NCI-H2196 treated with DMSO at 0.1 percent for 48 hours (cell line): Measurements from ENCODE around the gene TNNC1.

ENCODE experiments used
- DNase-seq: peaks from one replicate; lab custom pipeline; 2025; ENCODE audit not compliant: unreplicated experiment; lab: John Stamatoyannopoulos, UW

The TNNC1 gene

DNA sequence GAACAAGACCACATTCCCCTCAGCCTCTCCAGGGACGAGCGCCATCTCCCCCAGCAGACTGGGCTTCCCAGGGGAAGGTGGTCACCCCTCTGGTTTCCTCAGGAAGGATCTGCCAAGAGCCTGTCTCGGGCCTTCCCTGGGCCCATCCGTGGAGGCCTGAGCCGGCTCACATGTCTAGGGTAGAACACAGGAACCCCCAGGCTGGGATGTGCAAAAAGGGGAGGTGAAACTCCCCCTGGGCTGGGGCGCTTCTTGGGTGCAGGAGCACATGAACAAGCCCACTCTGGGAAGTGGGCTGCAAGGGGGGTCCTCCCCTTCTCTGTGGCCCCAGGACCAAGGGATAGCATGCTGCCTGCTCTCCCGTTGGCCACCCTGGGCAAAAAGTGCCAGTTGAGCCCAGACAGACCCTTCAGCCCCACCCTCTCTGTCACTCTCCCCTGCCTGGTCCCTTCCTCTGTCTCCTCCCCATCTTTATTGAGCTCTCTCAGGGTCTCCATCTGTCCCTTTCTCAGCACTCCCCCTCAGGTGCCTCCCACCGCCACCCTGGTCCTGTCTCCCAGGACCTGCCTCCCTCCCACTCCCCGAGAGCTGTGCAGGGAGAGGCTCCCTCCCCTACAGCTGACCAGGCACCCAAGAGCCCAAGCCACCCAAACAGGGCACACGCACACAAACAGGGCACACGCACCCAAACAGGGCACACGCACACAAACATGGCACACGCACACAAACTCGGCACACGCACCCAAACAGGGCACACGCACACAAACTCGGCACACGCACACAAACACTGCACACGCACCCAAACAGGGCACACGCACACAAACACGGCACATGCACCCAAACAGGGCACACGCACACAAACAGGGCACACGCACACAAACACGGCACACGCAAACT, 9.8 kb downstream of the TNNC1 start:
- DNase-seq: no peak

DNA sequence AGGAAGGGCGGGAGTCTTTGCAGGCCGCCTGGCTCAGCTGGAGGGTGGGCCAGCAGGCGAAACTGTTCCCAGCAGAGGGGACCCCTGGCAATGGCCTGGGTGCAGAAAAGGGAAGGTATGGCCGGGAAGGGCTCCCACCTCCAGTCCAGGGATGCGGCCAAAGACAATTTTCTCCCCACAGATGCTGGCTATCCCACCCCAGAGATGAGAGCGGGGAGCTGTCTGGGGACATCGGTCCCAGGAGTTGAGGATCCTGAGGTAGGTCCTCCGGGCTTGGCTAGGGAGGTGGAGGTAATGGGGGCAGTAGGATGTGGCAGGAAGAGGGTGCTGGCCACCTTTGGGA, 10.6 kb downstream of the TNNC1 start:
- no peak for DNase-seq

DNA sequence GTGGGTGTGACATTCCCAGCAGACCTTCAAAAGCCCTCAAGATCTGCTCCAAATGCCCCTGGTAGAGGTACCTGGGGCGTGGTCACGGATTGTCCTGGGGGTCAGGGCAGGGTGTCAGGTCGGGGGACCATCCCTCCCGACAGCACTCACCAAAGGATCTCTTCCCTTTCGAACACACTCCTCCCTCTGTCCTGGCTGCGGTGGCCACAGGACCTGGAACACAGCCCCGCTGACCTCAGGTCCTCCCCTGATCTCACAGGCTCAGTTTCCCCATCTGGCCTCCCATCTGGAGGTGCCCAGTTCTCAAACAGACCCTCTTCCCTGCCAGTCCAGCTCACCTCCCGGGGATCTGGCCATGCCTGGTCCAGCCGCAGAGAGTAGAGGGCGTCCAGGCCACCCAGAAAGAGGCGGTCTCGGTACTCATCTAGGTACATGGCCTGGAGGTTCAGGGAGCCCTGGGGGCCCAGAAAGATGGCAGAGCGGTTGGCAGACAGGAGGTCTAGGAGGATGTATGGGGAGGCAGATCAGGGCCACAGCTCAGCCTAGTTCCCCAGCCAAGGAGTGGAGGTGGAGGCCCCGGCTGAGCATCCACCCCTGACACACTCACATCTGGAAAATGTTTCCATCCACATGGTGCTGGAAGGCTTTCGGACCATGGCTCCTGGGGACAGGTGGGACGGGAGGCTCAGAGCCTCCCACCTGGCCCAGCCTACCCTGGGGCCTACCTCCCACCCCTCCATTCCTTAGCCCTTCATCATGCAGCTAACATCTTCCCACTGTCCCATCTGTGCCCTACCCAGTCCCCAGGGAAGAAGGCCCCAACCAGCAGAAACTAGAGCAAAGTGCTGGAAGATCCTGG, 11.2 kb downstream of the TNNC1 start:
- DNase-seq: no peak

DNA sequence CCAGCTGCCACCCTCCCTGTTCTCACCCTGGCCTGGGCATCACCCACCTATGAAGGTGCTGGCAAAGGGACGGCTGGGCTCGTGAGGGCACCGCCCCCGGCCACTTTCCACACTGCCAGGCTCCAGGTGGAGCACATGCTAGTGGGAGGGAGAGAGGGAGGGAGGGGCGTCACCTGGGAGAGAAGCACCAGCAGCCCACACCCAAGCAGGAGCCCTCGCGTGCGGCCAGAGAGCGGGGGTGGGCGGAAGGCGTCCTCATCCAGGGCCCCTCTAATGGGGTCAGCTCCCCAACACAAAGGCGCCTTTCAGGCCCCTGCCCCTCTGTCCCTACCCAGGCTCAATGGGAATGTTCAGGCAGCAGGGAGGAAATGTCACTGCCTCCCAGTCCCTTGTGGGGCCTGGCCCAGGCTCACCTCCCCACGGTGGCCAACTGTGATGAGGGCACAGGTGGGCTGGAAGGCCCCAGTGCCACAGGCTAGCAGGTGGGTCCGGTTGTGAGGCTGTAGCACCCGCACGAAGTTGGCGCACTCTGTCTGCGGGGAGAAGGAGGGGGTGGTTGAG, 12.0 kb downstream of the TNNC1 start:
- DNase-seq: no peak

DNA sequence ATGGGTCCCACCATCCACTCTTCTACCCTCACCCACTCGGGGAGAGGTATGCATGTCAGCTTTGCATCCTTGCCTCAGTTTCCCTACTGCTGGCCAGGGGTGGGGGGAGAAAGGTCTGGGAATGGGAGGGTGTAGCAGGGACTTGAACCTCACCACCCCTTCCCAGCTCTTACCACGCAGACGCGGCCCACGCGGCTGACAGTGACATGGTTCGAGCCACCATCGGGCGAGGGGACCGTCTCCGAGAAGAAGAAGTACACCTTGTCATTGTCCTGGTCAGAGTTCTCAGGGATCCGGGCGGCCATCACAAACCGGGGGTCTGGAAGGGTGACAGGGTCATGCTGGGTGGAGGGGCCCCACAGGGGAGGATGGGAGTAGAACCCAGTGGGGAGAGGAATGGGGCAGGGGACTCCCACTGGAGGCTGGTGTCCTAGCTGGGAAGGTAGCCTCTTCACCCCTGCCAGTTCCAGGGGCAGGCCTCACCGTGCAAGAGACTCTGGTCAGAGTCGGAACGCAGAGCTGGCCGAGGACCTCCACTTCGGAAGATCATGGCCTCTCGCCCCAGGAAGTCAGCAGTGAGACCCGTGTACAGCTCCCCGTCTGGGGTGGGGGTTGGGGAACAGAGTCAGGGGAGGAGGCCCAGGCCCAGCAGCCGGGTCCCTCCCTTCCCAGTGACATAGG, 12.6 kb downstream of the TNNC1 start:
- no peak for DNase-seq

DNA sequence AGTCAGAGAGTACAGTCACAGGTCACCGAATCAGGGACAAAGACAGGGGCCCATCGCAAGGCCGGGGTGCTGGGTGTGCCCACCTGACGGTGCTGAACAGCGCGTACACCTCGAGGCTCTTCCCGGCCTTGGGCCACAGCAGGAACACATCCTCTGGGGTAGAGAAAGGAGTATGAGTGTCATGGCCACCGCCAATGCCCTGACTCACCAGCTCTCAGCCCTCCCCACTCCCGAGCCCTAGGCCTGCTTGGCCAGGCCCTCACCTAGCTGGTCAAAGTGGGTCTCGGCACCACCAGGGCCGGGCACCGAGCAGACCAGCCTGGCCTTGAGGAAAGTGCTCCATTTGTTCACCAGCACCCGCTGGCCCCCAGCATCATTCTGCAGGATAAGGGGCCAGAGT, 13.2 kb downstream of the TNNC1 start:
- no peak for DNase-seq

DNA sequence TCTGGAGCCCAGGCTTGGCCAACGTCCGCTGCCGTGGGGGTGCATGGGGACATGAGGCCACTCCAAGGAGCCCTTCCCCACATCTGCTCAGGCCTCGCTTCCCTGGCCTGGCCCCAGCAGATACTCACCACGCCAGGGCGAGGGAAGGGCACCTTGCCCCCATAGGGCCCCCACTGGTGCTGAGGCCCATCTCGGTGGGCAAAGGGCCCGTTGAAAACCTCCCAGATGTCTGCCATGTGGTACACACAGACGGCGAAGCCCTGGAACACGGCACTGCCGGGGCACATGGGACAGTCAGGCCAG, 13.6 kb downstream of the TNNC1 start:
- DNase-seq: no peak

DNA sequence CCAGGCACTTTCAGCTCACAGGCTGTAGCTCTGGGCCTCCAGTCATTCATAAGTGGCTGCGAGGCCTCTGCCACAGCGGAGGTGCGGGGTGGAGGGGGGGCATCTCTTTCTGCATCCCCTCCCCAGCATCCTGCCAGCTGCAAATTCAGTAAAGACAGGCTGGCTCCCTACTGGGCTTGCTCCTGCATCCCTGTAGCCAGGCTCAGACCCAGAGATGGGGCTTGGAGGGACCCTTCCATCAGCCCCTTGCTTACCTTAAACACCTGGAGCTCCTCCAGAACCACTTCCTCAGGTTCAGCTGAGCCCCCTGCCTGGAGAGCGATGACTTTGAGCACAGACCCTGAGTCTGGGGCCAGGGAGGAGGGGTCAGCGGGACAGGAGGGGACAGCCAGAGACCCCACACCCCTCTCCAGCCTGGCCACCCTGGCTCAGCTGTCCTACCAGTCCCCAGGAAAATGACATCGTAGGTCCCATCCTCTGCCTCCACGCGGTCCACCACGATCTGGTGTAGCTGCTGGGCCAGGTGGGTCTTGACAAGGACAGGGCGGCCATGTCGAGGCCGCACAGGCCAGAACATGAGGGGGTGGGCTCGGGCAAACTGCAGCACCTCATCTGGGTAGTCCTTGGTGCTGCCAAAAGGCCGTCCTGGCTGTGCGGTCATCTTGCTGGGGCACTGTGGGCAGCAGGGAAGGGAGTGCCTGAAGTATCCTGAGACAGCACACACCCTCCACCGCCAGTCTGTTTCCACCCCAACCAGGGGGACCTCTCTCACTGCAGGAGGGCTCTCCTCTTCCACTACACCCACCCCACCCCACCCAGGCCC, 14.2 kb downstream of the TNNC1 start:
- DNase-seq: no peak

DNA sequence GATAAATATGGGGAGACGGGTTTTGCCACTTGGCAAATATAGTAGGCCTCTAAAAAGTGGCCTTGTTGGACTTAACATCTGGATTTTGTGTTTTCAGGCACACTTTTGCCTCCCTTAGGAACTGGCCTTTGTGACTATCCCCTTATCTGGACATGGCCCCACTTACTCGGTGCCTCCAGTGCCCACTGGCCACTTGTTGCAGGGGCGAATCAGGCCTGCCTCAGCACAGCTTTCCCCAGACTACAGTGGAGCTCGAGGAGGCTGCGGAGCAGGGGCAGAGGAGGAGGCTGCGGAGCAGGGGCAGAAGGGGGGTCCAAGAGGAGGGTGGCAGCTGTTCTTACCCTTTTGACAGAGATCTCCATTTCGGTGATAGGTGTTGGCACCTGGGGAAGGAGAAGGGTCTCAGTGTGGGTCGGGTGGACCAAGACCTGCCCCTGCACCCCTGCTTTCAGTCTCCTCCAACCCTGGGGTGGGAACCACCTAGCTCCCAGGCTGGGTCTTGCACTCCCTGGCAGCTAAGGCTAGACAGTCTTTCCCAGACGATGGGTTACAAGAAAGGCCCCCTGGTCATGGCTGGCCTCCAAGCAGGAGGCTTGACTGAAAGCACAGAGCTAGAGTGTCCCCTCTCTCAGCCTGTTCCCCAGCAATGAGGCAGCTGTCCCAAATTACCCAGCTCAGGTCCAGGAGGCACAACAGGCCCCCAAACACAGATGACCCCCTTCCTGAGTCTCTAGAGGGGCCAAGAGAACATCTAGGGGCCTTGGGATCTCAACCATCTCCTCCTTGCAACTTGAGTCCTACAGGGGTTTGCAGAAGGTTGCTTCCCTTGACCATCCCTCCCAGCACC, 15.0 kb downstream of the TNNC1 start:
- DNase-seq: no peak

DNA sequence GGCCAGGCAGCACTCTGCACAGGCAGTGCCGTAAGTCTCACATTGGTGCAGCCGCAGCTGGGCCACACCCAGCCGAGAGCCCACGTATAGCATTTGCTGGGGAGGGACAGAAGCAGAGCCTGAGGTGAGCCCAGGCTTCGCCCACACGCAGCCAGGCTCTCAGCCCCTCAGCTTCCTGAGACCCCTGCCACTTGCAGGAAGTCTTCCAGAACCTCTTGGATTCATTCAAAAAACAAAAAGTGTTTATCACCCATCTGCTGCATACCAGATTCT, 15.8 kb downstream of the TNNC1 start:
- no peak for DNase-seq

DNA sequence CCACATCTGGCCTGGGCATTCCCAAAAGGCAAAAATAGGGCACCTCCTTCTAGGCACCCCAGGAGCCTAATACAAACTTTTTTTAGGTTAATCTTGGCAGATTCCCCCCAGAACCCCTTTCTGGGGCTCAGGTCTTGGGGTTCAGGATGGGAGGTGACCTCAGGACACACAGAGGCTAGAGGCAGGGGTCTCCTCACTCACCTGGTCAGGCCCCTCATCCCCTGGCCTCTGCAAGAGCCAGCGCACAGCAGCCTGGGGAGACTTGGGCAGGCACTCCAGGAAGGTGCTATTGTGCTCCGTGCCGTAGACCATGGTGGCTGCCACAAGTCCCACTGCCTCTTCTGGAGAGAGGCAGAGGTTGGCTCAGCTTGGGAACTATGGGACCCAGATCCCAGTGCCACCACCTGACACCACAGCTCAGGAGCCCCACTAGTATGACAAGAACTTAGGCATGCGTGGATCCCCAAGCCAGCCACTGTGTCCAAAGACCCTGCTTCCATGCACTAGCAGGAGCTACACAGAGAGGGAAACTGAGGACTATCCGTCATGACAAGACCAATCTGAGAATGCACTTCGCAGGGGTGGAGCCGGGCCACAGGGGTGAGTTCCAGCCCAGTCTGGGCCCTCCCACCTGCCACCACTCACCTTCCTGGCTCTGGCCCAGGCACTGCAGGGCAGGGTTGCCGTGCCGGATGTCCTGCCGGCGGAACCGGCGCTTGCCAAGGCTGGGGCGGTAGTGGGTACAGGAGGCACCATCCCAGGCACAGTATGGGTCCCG, 16.3 kb downstream of the TNNC1 start:
- no peak for DNase-seq

DNA sequence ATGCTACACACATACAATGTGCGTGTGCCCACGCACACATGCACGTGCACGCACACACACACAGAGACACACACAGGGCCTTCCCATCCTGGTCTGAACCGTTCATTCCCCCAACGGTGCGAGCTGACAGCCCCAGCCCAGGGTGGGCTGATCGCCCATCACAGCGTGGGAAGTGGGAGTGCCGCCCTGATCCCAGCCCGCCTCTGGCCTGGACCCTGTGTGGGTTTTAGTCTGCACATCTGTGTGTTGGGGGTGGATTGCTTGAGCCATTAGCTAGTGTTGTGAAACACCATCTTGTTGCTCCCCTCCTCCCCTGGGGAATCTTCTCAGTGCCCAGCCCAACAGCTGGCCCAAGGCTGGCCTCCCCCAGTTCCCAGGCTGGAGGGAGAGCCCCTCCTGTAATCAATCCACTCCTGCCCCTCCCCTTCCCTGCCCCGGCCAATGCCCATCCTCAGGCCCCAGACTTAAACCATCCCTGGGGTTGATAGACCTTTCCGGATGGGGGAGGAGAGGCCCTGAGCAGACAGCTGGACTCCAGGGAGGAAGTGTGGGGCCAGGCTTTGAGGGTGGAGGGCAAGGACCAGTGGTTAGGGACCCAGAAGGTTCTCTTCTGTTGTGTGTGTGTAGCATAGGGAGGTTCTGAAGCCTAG, 17.2 kb downstream of the TNNC1 start:
- no peak for DNase-seq

DNA sequence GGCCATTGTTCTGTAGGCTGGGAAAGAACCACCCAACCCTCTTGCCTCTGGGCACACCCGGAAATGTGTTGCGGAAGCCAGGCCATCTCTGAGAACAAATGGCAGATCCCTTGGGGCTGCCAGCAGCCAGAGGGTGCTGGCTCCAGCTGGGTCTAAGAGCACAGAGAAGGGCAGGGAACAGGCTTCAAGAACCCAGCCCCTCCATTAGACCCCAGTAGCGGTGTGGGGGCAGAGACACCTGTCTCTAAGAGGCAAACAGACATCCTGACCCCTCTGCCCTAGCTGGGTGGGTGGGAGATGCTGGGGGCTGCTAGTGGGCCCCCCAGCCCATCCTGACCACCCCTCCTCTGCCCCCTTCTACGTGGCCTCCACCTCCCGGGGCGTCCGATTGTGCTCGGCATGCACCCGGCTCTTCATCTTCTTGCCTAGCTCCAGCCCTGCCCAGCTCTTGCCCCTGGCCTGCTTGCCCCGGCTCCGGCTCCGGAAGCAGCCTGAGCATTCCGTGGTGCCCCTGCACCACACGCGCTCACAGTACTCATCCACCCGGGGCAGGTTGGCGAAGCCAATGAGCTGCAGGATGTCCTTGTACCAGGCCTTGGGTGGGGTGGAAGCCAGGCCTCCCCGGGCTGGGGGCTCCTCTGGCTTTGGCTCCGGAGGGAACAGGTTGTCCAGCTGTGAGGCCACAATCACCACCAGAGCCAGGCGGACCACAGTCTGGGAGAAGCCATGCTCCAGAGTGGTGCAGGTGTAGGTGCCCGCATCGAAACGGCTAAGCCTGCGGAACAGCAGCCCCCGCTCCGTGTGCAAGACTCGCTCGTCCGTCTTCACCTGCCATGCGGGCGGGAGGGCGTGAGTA, 18.4 kb downstream of the TNNC1 start:
- no peak for DNase-seq

DNA sequence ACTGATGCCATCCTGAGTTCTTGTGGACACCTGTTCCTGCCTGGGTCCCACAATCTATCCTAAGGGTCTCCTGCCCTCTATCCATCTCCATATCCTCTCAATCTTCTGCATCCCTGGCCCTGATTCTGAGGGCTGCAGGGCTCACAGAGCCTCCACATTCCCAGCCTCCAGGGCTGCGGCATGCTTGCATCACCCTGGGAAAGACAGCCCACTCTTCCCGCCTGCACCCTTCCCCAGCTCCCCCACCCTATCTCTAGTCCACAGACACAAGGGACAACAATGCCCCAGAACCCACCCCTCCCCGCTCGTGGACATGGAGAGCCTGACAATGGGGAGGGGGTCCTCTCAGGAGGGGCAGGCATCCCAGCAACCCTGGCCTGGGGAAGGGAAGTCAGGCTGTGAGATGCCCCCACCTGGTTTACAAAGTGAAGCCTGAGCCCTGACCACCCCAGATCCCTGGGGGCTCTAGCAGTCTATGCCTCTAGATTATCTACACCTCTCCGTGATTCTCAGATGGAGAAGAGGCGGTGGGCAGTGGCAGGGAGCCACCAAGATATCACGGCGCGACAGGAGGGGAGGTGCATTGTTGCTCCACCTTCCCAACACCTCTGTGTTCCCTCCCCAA, 19.2 kb downstream of the TNNC1 start:
- DNase-seq: no peak

DNA sequence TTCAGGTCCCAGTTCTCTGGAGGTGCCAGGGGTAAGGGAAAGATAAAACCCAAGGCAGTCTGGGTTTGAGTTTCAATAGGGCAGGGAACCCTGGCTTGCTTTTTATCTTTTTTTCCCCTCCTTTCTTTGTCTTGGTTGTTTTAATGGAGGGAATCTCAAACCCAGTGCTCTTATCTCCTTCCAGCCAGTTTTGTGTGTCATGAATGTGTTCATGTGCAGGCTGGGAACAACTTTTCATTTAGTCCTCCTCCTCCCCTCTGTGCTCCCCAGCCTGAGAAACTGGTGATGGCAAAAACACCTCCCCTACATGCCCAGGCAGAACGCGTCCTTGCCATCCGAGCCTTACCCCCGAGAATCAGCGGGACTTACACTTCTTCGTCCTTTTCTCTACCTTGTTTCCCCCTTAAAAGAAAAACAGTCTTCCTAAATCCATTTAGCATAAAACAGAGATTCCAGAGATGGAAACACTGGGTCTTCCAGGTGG, 19.8 kb downstream of the TNNC1 start:
- no peak for DNase-seq

DNA sequence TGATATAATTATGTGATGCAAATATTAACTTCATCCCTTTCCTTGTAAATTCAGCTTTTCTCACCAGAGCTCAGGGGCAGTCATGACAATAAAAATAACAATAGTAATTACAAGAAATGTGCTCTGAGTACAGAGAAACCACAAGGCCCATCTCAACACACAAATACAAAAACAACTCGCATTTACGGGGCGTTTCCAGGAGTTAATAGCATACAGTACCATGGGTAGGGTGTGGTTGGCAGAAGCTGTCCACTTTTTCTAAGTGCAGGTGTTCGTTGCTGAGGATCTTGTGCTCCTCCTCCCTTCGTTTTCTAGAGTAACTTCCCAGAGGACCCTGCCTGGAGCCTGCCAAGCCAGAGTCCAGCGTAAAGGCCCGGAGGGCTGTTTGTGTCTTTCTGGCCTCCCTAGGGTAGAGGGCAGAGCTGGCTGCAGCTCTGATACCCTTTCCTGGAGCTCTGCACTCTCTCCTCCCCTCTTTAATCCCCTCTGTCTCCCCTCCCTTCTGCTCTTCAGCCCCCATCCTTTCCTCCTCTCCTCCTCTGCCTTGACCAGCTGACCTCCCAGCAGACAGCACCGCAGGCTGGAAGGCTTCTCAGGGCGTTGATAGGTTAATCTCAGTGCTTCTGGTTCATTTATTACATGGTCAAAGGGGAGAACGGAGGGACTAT, 20.4 kb downstream of the TNNC1 start:
- DNase-seq: no peak

DNA sequence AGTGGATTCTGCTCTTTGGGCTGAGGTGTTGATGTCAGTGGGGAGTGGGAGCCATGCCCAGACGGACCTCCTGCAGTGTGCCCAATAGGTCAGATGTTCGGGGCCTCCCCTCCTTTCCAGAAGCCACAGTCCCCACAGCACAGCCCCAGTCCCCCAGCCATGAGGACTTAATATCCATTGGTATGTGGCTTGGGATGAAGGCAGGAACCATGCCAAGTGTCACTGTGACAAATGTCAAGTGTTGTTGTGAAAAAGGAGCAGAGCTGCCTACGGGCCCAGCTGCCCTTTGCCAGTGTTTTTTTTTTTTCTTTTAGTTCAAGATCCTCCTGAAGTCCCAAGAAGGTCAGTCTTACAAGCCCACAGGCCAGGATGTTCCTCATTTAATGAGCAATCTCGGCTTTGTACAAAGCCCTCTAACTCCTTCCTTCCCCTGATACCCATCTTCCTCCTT, 21.1 kb downstream of the TNNC1 start:
- DNase-seq: no peak
